ENCODE data around the gene GNPDA1. TPM values are rescaled to one million over a fixed set of nuclear protein-coding genes. Genes with fewer than 3 reads are reported as not detected.

The GNPDA1 gene
- polyA plus RNA-seq, 1 donor (not counting 4 experiments of a cell fraction or from before 2014, with no cell fraction given), result 18.0 TPM

DNA sequence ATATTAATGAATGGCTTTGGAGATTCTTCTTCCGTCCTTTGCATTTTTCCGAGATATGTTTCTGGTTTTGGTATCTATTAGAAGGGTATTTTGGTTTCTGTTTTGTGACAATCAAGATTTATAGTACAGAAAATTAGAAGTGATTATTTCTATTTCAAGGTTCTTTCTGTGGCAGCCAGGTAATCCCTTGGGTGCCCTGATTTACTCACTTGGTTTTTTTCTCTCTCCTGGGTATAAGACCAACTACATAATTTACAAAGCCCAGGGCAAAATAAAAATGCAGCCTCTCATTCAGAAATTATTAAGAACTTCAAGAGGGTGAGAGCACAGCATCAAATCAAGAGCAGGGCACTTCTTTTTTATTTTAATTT, 45.9 kb downstream of the GNPDA1 start:
- no peak overlapping the region for H3K27ac ChIP-seq (ENCODE audit: control insufficient read depth, insufficient read depth, low read length)
- dilution Hi-C loops (cut with MboI; ENCODE audit: extremely low pct_ligation_motif_present, low sequenced_read_pairs), result no loop called here
- no peak overlapping the region for H3K4me2 ChIP-seq (ENCODE audit: control insufficient read depth, extremely low read depth, insufficient read depth, low read depth, low read length)
- no peaks in the 10 kb centered on the region for H3K9me1 ChIP-seq (ENCODE audit: control insufficient read depth, extremely low read depth, insufficient read depth, low read length)
- H3K9ac ChIP-seq (ENCODE audit: control insufficient read depth, extremely low read depth, insufficient read depth, low read length), result no peak overlapping the region
- H4K20me1 ChIP-seq (ENCODE audit: control insufficient read depth, extremely low read depth, insufficient read depth, low read length), result no peaks in the 10 kb centered on the region
- H3K27me3 ChIP-seq (ENCODE audit: control insufficient read depth, extremely low read depth, insufficient read depth, low read length), result no peaks in the 10 kb centered on the region
- no peak overlapping the region for H3K4me3 ChIP-seq (ENCODE audit: control insufficient read depth in 2 of 3, extremely low read depth in 1 of 3, insufficient read depth in 2 of 3, low read depth in 1 of 3, low read length in 3 of 3)
- peaks cover 3% of the 10 kb centered on the region in 2 experiments for H3K36me3 ChIP-seq (ENCODE audit: control insufficient read depth in 2 of 2, extremely low read depth in 1 of 2, insufficient read depth in 2 of 2, low read length in 2 of 2)
- H3K4me1 ChIP-seq (ENCODE audit: control insufficient read depth, extremely low read depth, insufficient read depth, low read length), result peaks cover 16% of the 10 kb centered on the region
- H2AFZ ChIP-seq (ENCODE audit: control insufficient read depth, low read length), result no peak overlapping the region
- FAIRE-seq, result no peak
- TF ChIP-seq, protein P1, sequence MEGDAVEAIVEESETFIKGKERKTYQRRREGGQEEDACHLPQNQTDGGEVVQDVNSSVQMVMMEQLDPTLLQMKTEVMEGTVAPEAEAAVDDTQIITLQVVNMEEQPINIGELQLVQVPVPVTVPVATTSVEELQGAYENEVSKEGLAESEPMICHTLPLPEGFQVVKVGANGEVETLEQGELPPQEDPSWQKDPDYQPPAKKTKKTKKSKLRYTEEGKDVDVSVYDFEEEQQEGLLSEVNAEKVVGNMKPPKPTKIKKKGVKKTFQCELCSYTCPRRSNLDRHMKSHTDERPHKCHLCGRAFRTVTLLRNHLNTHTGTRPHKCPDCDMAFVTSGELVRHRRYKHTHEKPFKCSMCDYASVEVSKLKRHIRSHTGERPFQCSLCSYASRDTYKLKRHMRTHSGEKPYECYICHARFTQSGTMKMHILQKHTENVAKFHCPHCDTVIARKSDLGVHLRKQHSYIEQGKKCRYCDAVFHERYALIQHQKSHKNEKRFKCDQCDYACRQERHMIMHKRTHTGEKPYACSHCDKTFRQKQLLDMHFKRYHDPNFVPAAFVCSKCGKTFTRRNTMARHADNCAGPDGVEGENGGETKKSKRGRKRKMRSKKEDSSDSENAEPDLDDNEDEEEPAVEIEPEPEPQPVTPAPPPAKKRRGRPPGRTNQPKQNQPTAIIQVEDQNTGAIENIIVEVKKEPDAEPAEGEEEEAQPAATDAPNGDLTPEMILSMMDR (optimal IDR thresholded peaks at IDR 0.05 in 1 of 3, IDR thresholded peaks at IDR 0.05 in 1 of 3, conservative IDR thresholded peaks at IDR 0.05 in 1 of 3; ENCODE audit: extremely low read depth in 1 of 3, insufficient read depth in 2 of 3, low read length in 3 of 3), result no peak
- TF ChIP-seq EZH2 (IDR thresholded peaks at IDR 0.05; ENCODE audit: low read length), result no peak
- peaks cover 20% of the 10 kb centered on the region for H3K79me2 ChIP-seq (ENCODE audit: control insufficient read depth, insufficient read depth, low read length)
- no peaks in the 10 kb centered on the region for H3K9me3 ChIP-seq (ENCODE audit: control insufficient read depth, low read depth, low read length)
- no peak for DNase-seq (ENCODE audit: low read depth, low spot score)

DNA sequence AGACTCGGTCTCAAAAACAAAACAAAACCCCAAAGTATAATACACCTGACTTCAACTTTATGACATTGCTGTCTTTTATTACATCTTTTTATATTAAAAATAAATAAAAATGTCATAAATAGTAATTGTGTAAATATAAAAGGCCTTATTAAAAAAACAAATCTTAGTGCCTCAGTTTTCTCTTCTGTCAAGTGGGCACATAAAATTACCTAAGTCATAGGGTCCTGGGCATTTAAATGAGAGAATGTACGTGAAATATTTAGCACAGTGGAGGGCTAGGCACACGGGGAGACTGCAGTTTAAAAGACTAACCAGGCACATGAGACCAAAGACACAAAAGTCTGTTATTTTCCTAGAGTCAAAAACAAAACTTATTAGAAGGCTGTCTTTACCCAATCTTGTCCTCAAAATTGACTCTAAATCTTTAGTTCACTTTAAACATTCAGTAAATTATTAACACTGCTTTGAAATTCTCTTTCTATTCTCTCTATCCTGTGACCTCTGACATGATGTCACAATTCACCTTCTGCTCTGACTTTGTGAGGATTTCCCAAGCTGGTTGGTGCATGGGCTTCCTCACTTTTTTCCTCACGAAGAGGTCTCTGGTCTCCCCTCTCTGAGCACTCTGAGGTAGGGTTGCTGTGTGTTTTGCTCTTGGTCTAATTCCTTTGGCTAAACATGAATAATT, 46.4 kb downstream of the GNPDA1 start:
- TF ChIP-seq, protein P1 (optimal IDR thresholded peaks at IDR 0.05 in 1 of 3, IDR thresholded peaks at IDR 0.05 in 1 of 3, conservative IDR thresholded peaks at IDR 0.05 in 1 of 3; ENCODE audit: extremely low read depth in 1 of 3, insufficient read depth in 2 of 3, low read length in 3 of 3), result no peak
- no peak for TF ChIP-seq EZH2 (IDR thresholded peaks at IDR 0.05; ENCODE audit: low read length)
- H3K27ac ChIP-seq (ENCODE audit: control insufficient read depth, insufficient read depth, low read length), result no peak overlapping the region
- dilution Hi-C loops (cut with MboI; ENCODE audit: extremely low pct_ligation_motif_present, low sequenced_read_pairs), result no loop called here
- no peak overlapping the region for H3K9ac ChIP-seq (ENCODE audit: control insufficient read depth, extremely low read depth, insufficient read depth, low read length)
- H3K4me3 ChIP-seq (ENCODE audit: control insufficient read depth in 2 of 3, extremely low read depth in 1 of 3, insufficient read depth in 2 of 3, low read depth in 1 of 3, low read length in 3 of 3), result no peak overlapping the region
- H3K27me3 ChIP-seq (ENCODE audit: control insufficient read depth, extremely low read depth, insufficient read depth, low read length), result no peaks in the 10 kb centered on the region
- H4K20me1 ChIP-seq (ENCODE audit: control insufficient read depth, extremely low read depth, insufficient read depth, low read length), result no peaks in the 10 kb centered on the region
- H3K79me2 ChIP-seq (ENCODE audit: control insufficient read depth, insufficient read depth, low read length), result peaks cover 20% of the 10 kb centered on the region
- no peak overlapping the region for H2AFZ ChIP-seq (ENCODE audit: control insufficient read depth, low read length)
- no peaks in the 10 kb centered on the region for H3K9me3 ChIP-seq (ENCODE audit: control insufficient read depth, low read depth, low read length)
- H3K36me3 ChIP-seq (ENCODE audit: control insufficient read depth in 2 of 2, extremely low read depth in 1 of 2, insufficient read depth in 2 of 2, low read length in 2 of 2), result peaks cover 2 to 3% of the 10 kb centered on the region in 2 experiments
- DNase-seq (ENCODE audit: low read depth, low spot score) (no peak), FAIRE-seq (no peak)
- H3K9me1 ChIP-seq (ENCODE audit: control insufficient read depth, extremely low read depth, insufficient read depth, low read length), result no peaks in the 10 kb centered on the region
- peaks cover 16% of the 10 kb centered on the region for H3K4me1 ChIP-seq (ENCODE audit: control insufficient read depth, extremely low read depth, insufficient read depth, low read length)
- H3K4me2 ChIP-seq (ENCODE audit: control insufficient read depth, extremely low read depth, insufficient read depth, low read depth, low read length), result no peak overlapping the region
